ENCODE data around the gene EIF5AL1. TPM values are rescaled to one million over a fixed set of nuclear protein-coding genes. Genes with fewer than 3 reads are reported as not detected.

Gene EIF5AL1
- total and polyA plus RNA-seq, 2 of the 8 experiments (the other 6 are each of a cell fraction or from before 2014, with no cell fraction given): 1.7 to 2.2 TPM

- no peak for FAIRE-seq
- Histone ChIP-seq H3K4me2 (ENCODE audit: insufficient read depth in 1 of 2, low read depth in 2 of 2, low read length in 2 of 2) (no peak overlapping the region), H3K9ac (replicated peaks in 1 of 4; ENCODE audit: extremely low read depth in 1 of 4, low read depth in 3 of 4, low read length in 3 of 4) (no peak overlapping the region), H4K91ac (replicated peaks; ENCODE audit: insufficient read length, low read length) (no peak overlapping the region), H4K8ac (ENCODE audit: extremely low read depth, insufficient read depth, low read length) (no peak overlapping the region), H3K4ac (replicated peaks; ENCODE audit: insufficient read length, low read depth, low read length) (no peak overlapping the region), H3K18ac (ENCODE audit: extremely low read depth, low read length) (no peak overlapping the region), H4K5ac (ENCODE audit: insufficient read length, low read depth, low read length) (no peak overlapping the region), H2BK120ac (replicated peaks; ENCODE audit: low read depth, low read length) (no peak overlapping the region), H3K79me1 (ENCODE audit: low read depth, low read length) (no peaks in the 10 kb centered on the region), H3K4me3 (ENCODE audit: extremely low read depth in 1 of 4, insufficient read depth in 2 of 4, low read depth in 3 of 4, low read length in 4 of 4) (no peak overlapping the region), H2AFZ (ENCODE audit: low read length) (no peak overlapping the region), H3K9me3 (ENCODE audit: insufficient read depth in 2 of 2, low read depth in 1 of 2, low read length in 1 of 2) (0 out of 4 replicates have a peak, but pooled peaks cover 0 to 5% of the 10 kb centered on the region in 2 experiments), H3K14ac (ENCODE audit: insufficient read length) (no peak overlapping the region), H3K27me3 (replicated peaks in 1 of 4; ENCODE audit: control insufficient read depth in 3 of 4, extremely low read depth in 1 of 4, insufficient read depth in 3 of 4, low read length in 3 of 4) (peaks cover 0 to 2% (median 0%) of the 10 kb centered on the region in 4 experiments; a peak in 3 of 7 replicates), H3K27ac (ENCODE audit: low read depth, low read length) (no peak overlapping the region), H2BK12ac (ENCODE audit: low read depth, low read length) (no peak overlapping the region), H2BK15ac (ENCODE audit: low read length) (no peak overlapping the region), H2AK5ac (ENCODE audit: low read depth, low read length) (no peak overlapping the region), H3K4me1 (replicated peaks in 1 of 4; ENCODE audit: control insufficient read depth in 3 of 4, insufficient read depth in 4 of 4, low read length in 3 of 4) (no peaks in the 10 kb centered on the region; a peak in 1 of 7 replicates), H3K23ac (ENCODE audit: insufficient read length) (no peak overlapping the region), H4K20me1 (replicated peaks in 1 of 2; ENCODE audit: control insufficient read depth in 1 of 2, insufficient read depth in 2 of 2, low read length in 2 of 2) (no peaks in the 10 kb centered on the region), H3K23me2 (ENCODE audit: low read depth, low read length) (no peaks in the 10 kb centered on the region), H2BK5ac (ENCODE audit: low read depth, low read length) (no peak overlapping the region), H3K56ac (replicated peaks; ENCODE audit: insufficient read length, low read depth, low read length) (no peak overlapping the region), H3K79me2 (ENCODE audit: control insufficient read depth in 1 of 2, insufficient read depth in 2 of 2, low read length in 2 of 2) (no peaks in the 10 kb centered on the region), H3K36me3 (ENCODE audit: control insufficient read depth in 2 of 4, insufficient read depth in 4 of 4, low read length in 3 of 4) (no peaks in the 10 kb centered on the region), H2BK20ac (ENCODE audit: low read length) (no peak overlapping the region)
- DNase-seq (ENCODE audit: low read depth in 1 of 2, low spot score in 2 of 2): no peak
- TF ChIP-seq NRF1 (IDR thresholded peaks at IDR 0.05; ENCODE audit: low read depth, low read length): no peak
- no peak for TF ChIP-seq CHD1 (IDR thresholded peaks at IDR 0.05; ENCODE audit: low read depth, low read length)
- no peak for TF ChIP-seq KDM1A (IDR thresholded peaks at IDR 0.05; ENCODE audit: borderline replicate concordance, low read length)
- no peak for TF ChIP-seq RNF2 (IDR thresholded peaks at IDR 0.05; ENCODE audit: borderline replicate concordance, low read depth, low read length, missing control alignments, poor library complexity, severe bottlenecking)
- 81% methylated on average over 17 of the region's 17 CpGs; no CpG with 5 or more reads in 1 of the 2 experiments for WGBS, 2 experiments (ENCODE audit: extremely low coverage in 1 of 2, insufficient coverage in 1 of 2, insufficient read length in 1 of 2, insufficient replicate concordance in 2 of 2, low coverage in 1 of 2, low lambda C conversion rate in 2 of 2, missing lambda C conversion rate in 1 of 2)
- ChIA-PET POLR2A (ENCODE audit: partially characterized antibody) (no interaction called here), CTCF (ENCODE audit: partially characterized antibody) (interaction anchor here (0.6 to 9.3 kb wide), 7 partner anchors 9 to 149 kb away, joined by 3 to 79 read pairs (median 5); no protein-coding TSS in a partner anchor)
Measured at GRCh38 chr10:79494871-79495705, 17.2 kb upstream of the EIF5AL1 start.
